NT2/D1 (cell line): Measurements from ENCODE around the gene BLOC1S3.

Experiments used
- SUZ12 ChIP-seq: IDR thresholded peaks from 2 replicates; pipeline ENCODE4 v1.6.1; 2011; ENCODE audit not compliant: insufficient read length, insufficient read depth; ENCODE audit errors: extremely low read depth
- YY1 ChIP-seq: IDR thresholded peaks from 2 replicates; pipeline ENCODE4 v1.6.1; 2011; ENCODE audit not compliant: insufficient read length, insufficient read depth
- ZNF274 ChIP-seq: IDR thresholded peaks from 2 replicates; pipeline ENCODE4 v1.6.1; 2011; ENCODE audit warnings: mild to moderate bottlenecking, low read depth, low read length

DNA sequence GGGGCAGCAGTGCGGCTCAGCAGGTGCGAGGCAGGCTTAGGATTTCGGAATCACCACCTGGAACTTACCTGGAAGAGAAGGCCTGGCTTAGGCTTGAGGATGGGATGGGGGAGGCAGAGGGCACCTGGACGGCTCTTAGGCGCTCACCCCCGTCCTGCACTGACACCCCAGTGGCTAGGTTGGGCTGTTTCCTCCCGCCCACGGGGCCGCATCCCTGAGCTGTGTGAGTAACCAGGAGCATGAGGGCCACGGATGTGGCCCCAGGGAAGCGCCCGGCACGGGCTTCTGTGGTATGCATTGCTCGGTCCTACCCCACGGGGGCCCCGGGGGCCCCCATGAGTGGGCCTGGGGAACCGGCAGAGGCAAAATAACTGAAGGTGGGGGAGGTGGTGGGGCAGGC lies 15.4 kb upstream of the BLOC1S3 start:
- TF ChIP-seq YY1 = no peak
- TF ChIP-seq ZNF274 = no peak
- TF ChIP-seq SUZ12 = no peak
